Measurements from ENCODE around the gene COX15. TPM values are rescaled to one million over a fixed set of nuclear protein-coding genes. Genes with fewer than 3 reads are reported as not detected.

The COX15 gene
- total and polyA plus RNA-seq, 2 donors (not counting 1 experiment from before 2014, with no cell fraction given) = 13.9 to 39.5 TPM

DNA sequence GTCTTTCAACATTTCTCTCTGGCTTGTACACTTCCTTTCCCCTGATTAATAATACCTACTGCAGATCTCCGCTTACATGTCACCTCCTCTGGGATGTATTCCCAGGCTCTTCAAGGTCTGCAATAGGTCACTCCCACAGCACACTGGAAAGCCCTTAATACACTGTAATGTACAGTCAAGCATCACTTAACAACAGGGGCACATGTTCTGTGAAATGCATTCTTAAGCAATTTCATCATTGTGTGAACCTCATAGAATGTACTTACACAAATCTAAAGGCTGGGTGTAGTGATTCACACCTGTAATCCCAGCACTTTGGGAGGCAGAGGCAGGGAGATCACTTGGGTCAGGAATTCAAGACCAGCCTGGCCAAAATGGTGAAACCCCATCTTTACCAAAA is 1.9 kb downstream of the COX15 start:
- ATAC-seq (ENCODE audit: low read depth) = no peak
- Histone ChIP-seq H3K27ac (ENCODE audit: low read length in 2 of 2) (no peak overlapping the region), H3K4me3 (ENCODE audit: control extremely low read depth in 1 of 5, extremely low read depth in 1 of 5, insufficient read depth in 1 of 5, low read depth in 2 of 5, low read length in 4 of 5) (no peak overlapping the region), H3K79me2 (ENCODE audit: control insufficient read depth, insufficient read depth, low read length) (peaks cover 59% of the 10 kb centered on the region), H3K4me1 (ENCODE audit: control insufficient read depth in 2 of 2, insufficient read depth in 2 of 2, low read length in 2 of 2) (peaks cover 13 to 24% of the 10 kb centered on the region in 2 donors), H4K20me1 (ENCODE audit: control insufficient read depth, insufficient read depth, low read length, poor library complexity, severe bottlenecking) (peaks cover 8% of the 10 kb centered on the region), H3K4me2 (replicated peaks; ENCODE audit: low read depth, low read length, poor library complexity, severe bottlenecking) (no peak overlapping the region), H3K9me3 (ENCODE audit: control extremely low read depth in 1 of 3, control insufficient read depth in 2 of 3, insufficient read depth in 1 of 3, low read length in 2 of 3) (no peaks in the 10 kb centered on the region), H3K36me3 (replicated peaks in 1 of 2; ENCODE audit: control extremely low read depth in 1 of 2, control insufficient read depth in 1 of 2, extremely low read depth in 1 of 2, insufficient read depth in 2 of 2, low read length in 1 of 2) (peaks cover 4 to 31% of the 10 kb centered on the region in 2 experiments), H2AFZ (ENCODE audit: insufficient read depth, low read depth, low read length, poor library complexity, severe bottlenecking) (no peak overlapping the region), H3K27me3 (replicated peaks in 1 of 4; ENCODE audit: control extremely low read depth in 1 of 4, control insufficient read depth in 3 of 4, insufficient read depth in 4 of 4, low read length in 3 of 4) (no peaks in the 10 kb centered on the region), H3K9ac (ENCODE audit: low read length) (no peak overlapping the region)
- Mint-ChIP-seq H3K27ac (no peak overlapping the region), H3K9me3 (ENCODE audit: insufficient read depth) (no peaks in the 10 kb centered on the region), H3K4me1 (peaks cover 26% of the 10 kb centered on the region), H3K4me3 (no peak overlapping the region), H3K27me3 (no peaks in the 10 kb centered on the region)
- intact Hi-C loops (cut with micrococcal nuclease) = loop anchor here (5.0 kb wide), 1 partner anchor 1598 kb away; the partner anchor contains the start of gene R3HCC1L
- ChIA-PET POLR2A (no interaction called here), CTCF (interaction anchor here (1.1 to 1.5 kb wide), 2 partner anchors 18 to 294 kb away, joined by 3 to 7 read pairs; no protein-coding TSS in a partner anchor)
- WGBS (ENCODE audit: insufficient coverage) = 93% methylated on average over 1 of the region's 1 CpG
- TF ChIP-seq EZH2 (IDR thresholded peaks at IDR 0.05; ENCODE audit: borderline replicate concordance, insufficient read depth, low read depth, low read length, poor library complexity, severe bottlenecking) = no peak
- TF ChIP-seq, protein P1, sequence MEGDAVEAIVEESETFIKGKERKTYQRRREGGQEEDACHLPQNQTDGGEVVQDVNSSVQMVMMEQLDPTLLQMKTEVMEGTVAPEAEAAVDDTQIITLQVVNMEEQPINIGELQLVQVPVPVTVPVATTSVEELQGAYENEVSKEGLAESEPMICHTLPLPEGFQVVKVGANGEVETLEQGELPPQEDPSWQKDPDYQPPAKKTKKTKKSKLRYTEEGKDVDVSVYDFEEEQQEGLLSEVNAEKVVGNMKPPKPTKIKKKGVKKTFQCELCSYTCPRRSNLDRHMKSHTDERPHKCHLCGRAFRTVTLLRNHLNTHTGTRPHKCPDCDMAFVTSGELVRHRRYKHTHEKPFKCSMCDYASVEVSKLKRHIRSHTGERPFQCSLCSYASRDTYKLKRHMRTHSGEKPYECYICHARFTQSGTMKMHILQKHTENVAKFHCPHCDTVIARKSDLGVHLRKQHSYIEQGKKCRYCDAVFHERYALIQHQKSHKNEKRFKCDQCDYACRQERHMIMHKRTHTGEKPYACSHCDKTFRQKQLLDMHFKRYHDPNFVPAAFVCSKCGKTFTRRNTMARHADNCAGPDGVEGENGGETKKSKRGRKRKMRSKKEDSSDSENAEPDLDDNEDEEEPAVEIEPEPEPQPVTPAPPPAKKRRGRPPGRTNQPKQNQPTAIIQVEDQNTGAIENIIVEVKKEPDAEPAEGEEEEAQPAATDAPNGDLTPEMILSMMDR (IDR thresholded peaks at IDR 0.05) = no peak
- DNase-seq = no peak

DNA sequence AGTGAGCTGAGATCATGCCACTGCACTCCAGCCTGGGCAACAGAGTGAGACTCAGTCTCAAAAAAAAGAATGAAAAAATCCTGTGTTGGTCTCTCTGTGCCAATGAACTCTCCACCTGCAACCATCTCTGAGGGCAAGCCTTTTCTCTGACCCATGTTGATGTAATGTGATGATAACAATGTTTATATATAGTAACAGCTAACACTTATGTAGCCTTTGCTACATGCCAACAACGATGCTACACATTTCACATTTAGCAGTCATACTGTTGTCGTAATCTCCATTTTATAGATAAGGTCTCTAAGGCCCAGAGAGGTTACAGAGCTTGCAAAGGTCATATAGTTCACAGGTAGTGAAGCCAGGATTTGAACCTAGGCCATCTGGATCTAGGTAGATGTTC is 11.5 kb downstream of the COX15 start:
- ChIA-PET POLR2A (no interaction called here), CTCF (interaction anchor here (0.6 kb wide), 1 partner anchor 261 kb away, joined by 4 read pairs; no protein-coding TSS in a partner anchor)
- Histone ChIP-seq H3K4me1 (ENCODE audit: control insufficient read depth in 2 of 2, insufficient read depth in 2 of 2, low read length in 2 of 2) (no peaks in the 10 kb centered on the region), H3K4me2 (replicated peaks; ENCODE audit: low read depth, low read length, poor library complexity, severe bottlenecking) (no peak overlapping the region), H3K4me3 (ENCODE audit: control extremely low read depth in 1 of 5, extremely low read depth in 1 of 5, insufficient read depth in 1 of 5, low read depth in 2 of 5, low read length in 4 of 5) (no peak overlapping the region), H3K9me3 (ENCODE audit: control extremely low read depth in 1 of 3, control insufficient read depth in 2 of 3, insufficient read depth in 1 of 3, low read length in 2 of 3) (no peaks in the 10 kb centered on the region), H4K20me1 (ENCODE audit: control insufficient read depth, insufficient read depth, low read length, poor library complexity, severe bottlenecking) (no peaks in the 10 kb centered on the region), H3K27ac (ENCODE audit: low read length in 2 of 2) (no peak overlapping the region), H3K9ac (ENCODE audit: low read length) (no peak overlapping the region), H3K79me2 (ENCODE audit: control insufficient read depth, insufficient read depth, low read length) (no peaks in the 10 kb centered on the region), H2AFZ (ENCODE audit: insufficient read depth, low read depth, low read length, poor library complexity, severe bottlenecking) (no peak overlapping the region), H3K36me3 (replicated peaks in 1 of 2; ENCODE audit: control extremely low read depth in 1 of 2, control insufficient read depth in 1 of 2, extremely low read depth in 1 of 2, insufficient read depth in 2 of 2, low read length in 1 of 2) (peaks cover 10 to 78% of the 10 kb centered on the region in 2 experiments), H3K27me3 (replicated peaks in 1 of 4; ENCODE audit: control extremely low read depth in 1 of 4, control insufficient read depth in 3 of 4, insufficient read depth in 4 of 4, low read length in 3 of 4) (no peaks in the 10 kb centered on the region)
- Mint-ChIP-seq H3K27ac (no peak overlapping the region), H3K4me1 (no peaks in the 10 kb centered on the region), H3K9me3 (ENCODE audit: insufficient read depth) (no peaks in the 10 kb centered on the region), H3K4me3 (no peak overlapping the region), H3K27me3 (no peaks in the 10 kb centered on the region)
- no CpG with 5 or more reads among the region's 2 CpGs for WGBS (ENCODE audit: insufficient coverage)
- ATAC-seq (ENCODE audit: low read depth) (no peak), DNase-seq (no peak)
- intact Hi-C loops (cut with micrococcal nuclease) = no loop called here
- TF ChIP-seq, protein P1 (IDR thresholded peaks at IDR 0.05) = no peak
- TF ChIP-seq EZH2 (IDR thresholded peaks at IDR 0.05; ENCODE audit: borderline replicate concordance, insufficient read depth, low read depth, low read length, poor library complexity, severe bottlenecking) = no peak
